HCT116 (cell line): ENCODE results near the gene AFDN. TPM values are rescaled to one million over a fixed set of nuclear protein-coding genes. Genes with fewer than 3 reads are reported as not detected.

Source experiments
- ATAC-seq: fragments of 200-7000 bp; cut with Tn5 transposase; 2 replicates; pipeline ENCODE4 v1.9.1; 2020; ENCODE audit warnings: mild to moderate bottlenecking, moderate library complexity
- BruUV-seq: library from RNA; stranded (reverse); fragments of 400-500 nt; replicated peaks from 2 replicates; lab custom pipeline; 2021; lab: Mats Ljungman, UMichigan
- CTCF ChIA-PET: fragments of 300-600 bp; sonication (Branson Sonifier 250); formaldehyde crosslinking; loops from one replicate; lab custom pipeline; 2021; ENCODE audit warnings: antibody characterized with exemption; lab: Charles Lee
- POLR2A ChIA-PET: fragments of 300-600, 350-600 bp; sonication (Branson Sonifier 250); formaldehyde crosslinking; loops from one replicate; lab custom pipeline; 2021; ENCODE audit warnings: antibody characterized with exemption; lab: Charles Lee
- RAD21 ChIA-PET, 2 experiments: fragments of 300-600 bp; sonication (Branson Sonifier 250); formaldehyde crosslinking; loops; one replicate each; lab custom pipeline; 2023; ENCODE audit warnings: low total read pairs in 2 of 2; ENCODE audit not compliant: uncharacterized antibody in 2 of 2, unreplicated experiment in 2 of 2, low non-redundant PET in 1 of 2; lab: Charles Lee
- DNase-seq: peaks from one replicate; pipeline ENCODE4 v3.0.0-alpha.2; 2010; ENCODE audit warnings: low read depth, low spot score
- H2AFZ ChIP-seq: fragments of 200-600 bp; shearing (Covaris generic), sonication (generic); 2 replicates; pipeline ENCODE4 v1.6.1; 2017; ENCODE audit warnings: low read depth, mixed run types, mixed read lengths, antibody characterized with exemption, low read length; ENCODE audit not compliant: poor library complexity, severe bottlenecking
- H3K27ac ChIP-seq: 2 replicates; pipeline ENCODE4 v1.5.1; 2012; ENCODE audit warnings: low read depth, low read length
- H3K27me3 ChIP-seq: fragments of 200-600 bp; sonication (generic); 2 replicates; pipeline ENCODE4 v1.6.1; 2016; ENCODE audit warnings: mixed run types, low read length, mixed read lengths; ENCODE audit not compliant: insufficient read depth
- H3K36me3 ChIP-seq, 2 experiments: fragments of 200-500 bp in 1 of 2; fragments of 200-600 bp in 1 of 2; sonication (Bioruptor generic) in 1 of 2; sonication (generic) in 1 of 2; 2 replicates each; pipeline versions ENCODE4 v1.5.1 to v1.6.1; 2014 to 2016; ENCODE audit warnings: low read length in 2 of 2, inconsistent platforms in 1 of 2, mixed read lengths in 1 of 2, mixed run types in 1 of 2; ENCODE audit not compliant: insufficient read depth in 2 of 2, control insufficient read depth in 1 of 2
- H3K4me1 ChIP-seq, 2 experiments: fragments of 200-600 bp in 1 of 2; sonication (generic) in 1 of 2; 2 replicates each; pipeline versions ENCODE4 v1.5.1 to v1.6.1; 2012 to 2017; ENCODE audit warnings: low read length in 2 of 2, inconsistent platforms in 1 of 2, mild to moderate bottlenecking in 1 of 2, mixed read lengths in 1 of 2, mixed run types in 1 of 2, moderate library complexity in 1 of 2; ENCODE audit not compliant: insufficient read depth in 2 of 2, control insufficient read depth in 1 of 2
- H3K4me2 ChIP-seq: fragments of 200-600 bp; sonication (generic); 2 replicates; pipeline ENCODE4 v1.6.1; 2017; ENCODE audit warnings: mixed run types, low read length, mixed read lengths
- H3K4me3 ChIP-seq, 2 experiments: fragments of 200-600 bp in 1 of 2; sonication (generic) in 1 of 2; replicated peaks in 1 of 2; 2 replicates each; pipeline ENCODE4 v1.5.1; 2011 to 2016; ENCODE audit warnings: low read length in 2 of 2, control low read depth in 1 of 2, low read depth in 1 of 2, mild to moderate bottlenecking in 1 of 2, mixed read lengths in 1 of 2, mixed run types in 1 of 2
- H3K79me2 ChIP-seq: fragments of 200-600 bp; sonication (generic); 2 replicates; pipeline ENCODE4 v1.6.1; 2017; ENCODE audit warnings: mild to moderate bottlenecking, mixed run types, low read length, moderate library complexity, mixed read lengths; ENCODE audit not compliant: insufficient read depth
- H3K9ac ChIP-seq: fragments of 200-600 bp; sonication (generic); 2 replicates; pipeline ENCODE4 v1.6.1; 2016; ENCODE audit warnings: low read length, mixed read lengths
- H3K9me2 ChIP-seq: fragments of 200-600 bp; sonication (generic), shearing (Covaris generic); 2 replicates; pipeline ENCODE4 v1.6.1; 2017; ENCODE audit warnings: mixed run types, mild to moderate bottlenecking, moderate library complexity; ENCODE audit not compliant: insufficient read depth
- H3K9me3 ChIP-seq, 2 experiments: fragments of 200-500 bp in 1 of 2; fragments of 200-600 bp in 1 of 2; sonication (Bioruptor generic) in 1 of 2; sonication (generic) in 1 of 2; 2 replicates each; pipeline ENCODE4 v1.6.1; 2014 to 2017; ENCODE audit warnings: low read length in 2 of 2, mixed read lengths in 2 of 2, inconsistent platforms in 1 of 2, low read depth in 1 of 2, mild to moderate bottlenecking in 1 of 2, mixed run types in 1 of 2, moderate library complexity in 1 of 2; ENCODE audit not compliant: control insufficient read depth in 1 of 2, insufficient read depth in 1 of 2
- H4K20me1 ChIP-seq: fragments of 200-600 bp; sonication (generic), shearing (Covaris generic); 2 replicates; pipeline ENCODE4 v1.6.1; 2017; ENCODE audit warnings: mixed run types, mild to moderate bottlenecking, moderate library complexity; ENCODE audit not compliant: insufficient read depth
- ATF3 ChIP-seq: IDR thresholded peaks from 2 replicates; pipeline ENCODE4 v1.6.1; 2012
- CBX3 ChIP-seq: IDR thresholded peaks from 2 replicates; pipeline ENCODE4 v1.6.1; 2012; ENCODE audit warnings: low read depth
- EGR1 ChIP-seq: IDR thresholded peaks from 2 replicates; pipeline ENCODE4 v1.6.1; 2012; ENCODE audit warnings: low read depth
- EZH2 ChIP-seq: fragments of 200-600 bp; sonication (generic); IDR thresholded peaks from 2 replicates; pipeline ENCODE4 v1.6.1; 2017; ENCODE audit warnings: antibody characterized with exemption, mixed run types
- FOSL1 ChIP-seq: IDR thresholded peaks from 2 replicates; pipeline ENCODE4 v1.6.1; 2012; ENCODE audit warnings: low read depth
- POLR2A ChIP-seq: IDR thresholded peaks from 2 replicates; pipeline ENCODE4 v1.7.0; 2011; ENCODE audit warnings: borderline replicate concordance; ENCODE audit not compliant: insufficient read depth, insufficient read length; ENCODE audit errors: extremely low read depth
- RAD21 ChIP-seq: IDR thresholded peaks from 2 replicates; pipeline ENCODE4 v1.6.1; 2012; ENCODE audit warnings: low read depth, mild to moderate bottlenecking
- SRF ChIP-seq: IDR thresholded peaks from 2 replicates; pipeline ENCODE4 v1.6.1; 2012; ENCODE audit warnings: low read depth
- TCF7L2 ChIP-seq: IDR thresholded peaks from 2 replicates; pipeline ENCODE4 v1.7.0; 2011; ENCODE audit warnings: borderline replicate concordance, inconsistent platforms; ENCODE audit not compliant: insufficient read depth, insufficient read length; ENCODE audit errors: extremely low read depth
- YY1 ChIP-seq: IDR thresholded peaks from 2 replicates; pipeline ENCODE4 v1.6.1; 2011; ENCODE audit warnings: low read length, low read depth, moderate library complexity, mild to moderate bottlenecking; ENCODE audit not compliant: insufficient replicate concordance; ENCODE audit errors: extremely low read depth
- ZFX ChIP-seq: fragments of 450-650 bp; IDR thresholded peaks from 2 replicates; pipeline ENCODE4 v1.6.1; 2017
- ZNF274 ChIP-seq: fragments of 200-500 bp; sonication (Bioruptor generic); IDR thresholded peaks from 2 replicates; pipeline ENCODE4 v1.6.1; 2014; ENCODE audit warnings: mild to moderate bottlenecking, low read depth, low read length, inconsistent platforms
- intact Hi-C: fragments of 100-400 bp; cut with micrococcal nuclease; formaldehyde crosslinking; loops from 2 replicates; pipeline ENCODE4 v1.10.0; 2022
- total RNA-seq: library from RNA; stranded (reverse); gene quantifications from one replicate; pipeline ENCODE4 v1.2.1, GENCODE V29; 2021; ENCODE audit not compliant: unreplicated experiment
- TF ChIP-seq, protein P1 (sequence below): IDR thresholded peaks from 2 replicates; pipeline ENCODE4 v1.6.1; 2011; ENCODE audit warnings: mild to moderate bottlenecking, low read length, moderate library complexity; ENCODE audit not compliant: insufficient replicate concordance; ENCODE audit errors: extremely low read depth
- TF ChIP-seq, protein P2 (sequence below): IDR thresholded peaks from 2 replicates; pipeline ENCODE4 v1.6.1; 2012
- TF ChIP-seq, protein P3 (sequence below): IDR thresholded peaks from 2 replicates; pipeline ENCODE4 v1.6.1; 2012; ENCODE audit warnings: low read depth
- TF ChIP-seq, protein P4 (sequence below), 3 experiments: fragments of 200-600 bp in 1 of 3; sonication (generic) in 1 of 3; IDR thresholded peaks in 2 of 3; conservative IDR thresholded peaks in 1 of 3; 2 replicates each; pipeline ENCODE4 v1.5.1; 2012 to 2017; ENCODE audit warnings: low read depth in 2 of 3, low read length in 2 of 3, antibody characterized with exemption in 1 of 3, borderline replicate concordance in 1 of 3, control low read depth in 1 of 3, mild to moderate bottlenecking in 1 of 3, mixed read lengths in 1 of 3, mixed run types in 1 of 3, moderate library complexity in 1 of 3; ENCODE audit not compliant: insufficient read depth in 1 of 3

Gene AFDN
- total RNA-seq, 1 experiment from 2014 or later, result 59.4 TPM

DNA sequence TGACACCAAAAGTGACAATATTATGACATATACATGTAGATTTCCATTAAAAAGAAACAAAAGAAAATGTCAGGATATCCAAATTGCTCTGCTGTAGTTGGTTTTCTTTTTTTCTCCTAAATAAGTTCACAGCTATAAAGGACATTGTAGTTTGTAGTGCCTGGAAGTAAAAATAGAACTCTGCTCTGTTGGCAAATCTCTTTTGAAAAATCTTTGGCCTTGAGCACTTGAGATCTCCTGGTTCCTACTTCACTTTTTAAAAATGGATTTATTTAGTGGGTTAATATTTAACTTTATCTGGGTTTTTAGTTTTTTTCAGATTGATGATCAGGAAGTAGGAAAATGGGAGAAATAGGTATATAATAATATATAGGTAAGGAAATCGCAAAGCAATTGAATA is 52.9 kb downstream of the AFDN start:
- no peaks in the 10 kb centered on the region for H3K27me3 ChIP-seq
- H3K4me1 ChIP-seq, result no peaks in the 10 kb centered on the region
- DNase-seq, result no peak
- H3K36me3 ChIP-seq, result peaks cover 4 to 10% of the 10 kb centered on the region in 2 experiments; a peak in 2 of 4 replicates
- H3K4me3 ChIP-seq, result no peak overlapping the region
- ATAC-seq, result no peak
- peaks cover 4% of the 10 kb centered on the region; the same call in 1 of the 2 replicates for H4K20me1 ChIP-seq
- TF ChIP-seq SRF (no peak), POLR2A (no peak), TCF7L2 (no peak), ZFX (no peak), CBX3 (no peak), EGR1 (no peak), EZH2 (no peak), RAD21 (no peak), ATF3 (no peak), FOSL1 (no peak), ZNF274 (no peak), YY1 (no peak)
- TF ChIP-seq, protein P1, sequence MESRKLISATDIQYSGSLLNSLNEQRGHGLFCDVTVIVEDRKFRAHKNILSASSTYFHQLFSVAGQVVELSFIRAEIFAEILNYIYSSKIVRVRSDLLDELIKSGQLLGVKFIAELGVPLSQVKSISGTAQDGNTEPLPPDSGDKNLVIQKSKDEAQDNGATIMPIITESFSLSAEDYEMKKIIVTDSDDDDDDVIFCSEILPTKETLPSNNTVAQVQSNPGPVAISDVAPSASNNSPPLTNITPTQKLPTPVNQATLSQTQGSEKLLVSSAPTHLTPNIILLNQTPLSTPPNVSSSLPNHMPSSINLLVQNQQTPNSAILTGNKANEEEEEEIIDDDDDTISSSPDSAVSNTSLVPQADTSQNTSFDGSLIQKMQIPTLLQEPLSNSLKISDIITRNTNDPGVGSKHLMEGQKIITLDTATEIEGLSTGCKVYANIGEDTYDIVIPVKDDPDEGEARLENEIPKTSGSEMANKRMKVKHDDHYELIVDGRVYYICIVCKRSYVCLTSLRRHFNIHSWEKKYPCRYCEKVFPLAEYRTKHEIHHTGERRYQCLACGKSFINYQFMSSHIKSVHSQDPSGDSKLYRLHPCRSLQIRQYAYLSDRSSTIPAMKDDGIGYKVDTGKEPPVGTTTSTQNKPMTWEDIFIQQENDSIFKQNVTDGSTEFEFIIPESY, result no peak
- TF ChIP-seq, protein P2, sequence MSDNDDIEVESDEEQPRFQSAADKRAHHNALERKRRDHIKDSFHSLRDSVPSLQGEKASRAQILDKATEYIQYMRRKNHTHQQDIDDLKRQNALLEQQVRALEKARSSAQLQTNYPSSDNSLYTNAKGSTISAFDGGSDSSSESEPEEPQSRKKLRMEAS, result no peak
- TF ChIP-seq, protein P3, sequence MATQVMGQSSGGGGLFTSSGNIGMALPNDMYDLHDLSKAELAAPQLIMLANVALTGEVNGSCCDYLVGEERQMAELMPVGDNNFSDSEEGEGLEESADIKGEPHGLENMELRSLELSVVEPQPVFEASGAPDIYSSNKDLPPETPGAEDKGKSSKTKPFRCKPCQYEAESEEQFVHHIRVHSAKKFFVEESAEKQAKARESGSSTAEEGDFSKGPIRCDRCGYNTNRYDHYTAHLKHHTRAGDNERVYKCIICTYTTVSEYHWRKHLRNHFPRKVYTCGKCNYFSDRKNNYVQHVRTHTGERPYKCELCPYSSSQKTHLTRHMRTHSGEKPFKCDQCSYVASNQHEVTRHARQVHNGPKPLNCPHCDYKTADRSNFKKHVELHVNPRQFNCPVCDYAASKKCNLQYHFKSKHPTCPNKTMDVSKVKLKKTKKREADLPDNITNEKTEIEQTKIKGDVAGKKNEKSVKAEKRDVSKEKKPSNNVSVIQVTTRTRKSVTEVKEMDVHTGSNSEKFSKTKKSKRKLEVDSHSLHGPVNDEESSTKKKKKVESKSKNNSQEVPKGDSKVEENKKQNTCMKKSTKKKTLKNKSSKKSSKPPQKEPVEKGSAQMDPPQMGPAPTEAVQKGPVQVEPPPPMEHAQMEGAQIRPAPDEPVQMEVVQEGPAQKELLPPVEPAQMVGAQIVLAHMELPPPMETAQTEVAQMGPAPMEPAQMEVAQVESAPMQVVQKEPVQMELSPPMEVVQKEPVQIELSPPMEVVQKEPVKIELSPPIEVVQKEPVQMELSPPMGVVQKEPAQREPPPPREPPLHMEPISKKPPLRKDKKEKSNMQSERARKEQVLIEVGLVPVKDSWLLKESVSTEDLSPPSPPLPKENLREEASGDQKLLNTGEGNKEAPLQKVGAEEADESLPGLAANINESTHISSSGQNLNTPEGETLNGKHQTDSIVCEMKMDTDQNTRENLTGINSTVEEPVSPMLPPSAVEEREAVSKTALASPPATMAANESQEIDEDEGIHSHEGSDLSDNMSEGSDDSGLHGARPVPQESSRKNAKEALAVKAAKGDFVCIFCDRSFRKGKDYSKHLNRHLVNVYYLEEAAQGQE, result no peak
- TF ChIP-seq, protein P4, sequence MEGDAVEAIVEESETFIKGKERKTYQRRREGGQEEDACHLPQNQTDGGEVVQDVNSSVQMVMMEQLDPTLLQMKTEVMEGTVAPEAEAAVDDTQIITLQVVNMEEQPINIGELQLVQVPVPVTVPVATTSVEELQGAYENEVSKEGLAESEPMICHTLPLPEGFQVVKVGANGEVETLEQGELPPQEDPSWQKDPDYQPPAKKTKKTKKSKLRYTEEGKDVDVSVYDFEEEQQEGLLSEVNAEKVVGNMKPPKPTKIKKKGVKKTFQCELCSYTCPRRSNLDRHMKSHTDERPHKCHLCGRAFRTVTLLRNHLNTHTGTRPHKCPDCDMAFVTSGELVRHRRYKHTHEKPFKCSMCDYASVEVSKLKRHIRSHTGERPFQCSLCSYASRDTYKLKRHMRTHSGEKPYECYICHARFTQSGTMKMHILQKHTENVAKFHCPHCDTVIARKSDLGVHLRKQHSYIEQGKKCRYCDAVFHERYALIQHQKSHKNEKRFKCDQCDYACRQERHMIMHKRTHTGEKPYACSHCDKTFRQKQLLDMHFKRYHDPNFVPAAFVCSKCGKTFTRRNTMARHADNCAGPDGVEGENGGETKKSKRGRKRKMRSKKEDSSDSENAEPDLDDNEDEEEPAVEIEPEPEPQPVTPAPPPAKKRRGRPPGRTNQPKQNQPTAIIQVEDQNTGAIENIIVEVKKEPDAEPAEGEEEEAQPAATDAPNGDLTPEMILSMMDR (IDR thresholded peaks at IDR 0.05 in 2 of 3, conservative IDR thresholded peaks at IDR 0.05 in 1 of 3; ENCODE audit: borderline replicate concordance in 1 of 3, insufficient read depth in 1 of 3, low read depth in 2 of 3, low read length in 2 of 3), result no peak
- no peak overlapping the region for H3K9ac ChIP-seq
- ChIA-PET RAD21 (no interaction called here), POLR2A (no interaction called here), CTCF (no interaction called here)
- intact Hi-C loops, result no loop called here
- no TSS peak for BruUV-seq
- H3K9me2 ChIP-seq, result no peaks in the 10 kb centered on the region
- H3K79me2 ChIP-seq, result no peaks in the 10 kb centered on the region
- H2AFZ ChIP-seq, result no peak overlapping the region
- H3K9me3 ChIP-seq, result no peaks in the 10 kb centered on the region
- H3K4me2 ChIP-seq, result no peak overlapping the region
- H3K27ac ChIP-seq, result no peak overlapping the region
